ENCODE results near the gene FUT2.
A peak's percentile ranks its signal among the peaks of the same experiment; 100 is the strongest.
"Not testable (repeated sequence)": the region's sequence is repeated elsewhere in the genome, so short reads cannot be mapped to it uniquely, and the experiment has no call there.

Gene FUT2

GRCh38 chr19:48695743-48696352 is at the start of gene FUT2:
Gene FUT2, plus strand, starts transcription at chr19:48695971. Its CDS starts 6,986 bp downstream, at chr19:48702957.
- no peak for DNase-seq

- DNase-seq: peak; percentile 94
These were observed 49.6 kb upstream of the FUT2 start, which contains the start of gene CA11 for GRCh38 chr19:48646001-48646721. Gene CA11, minus strand, starts transcription at chr19:48646187. Its CDS starts 555 bp downstream, at chr19:48645632.

- no peak for DNase-seq
These were observed 49.0 kb upstream of the FUT2 start for GRCh38 chr19:48646722-48647216.

GRCh38 chr19:48648134-48648533 is 47.6 kb upstream of the FUT2 start:
- DNase-seq: no peak

DNA sequence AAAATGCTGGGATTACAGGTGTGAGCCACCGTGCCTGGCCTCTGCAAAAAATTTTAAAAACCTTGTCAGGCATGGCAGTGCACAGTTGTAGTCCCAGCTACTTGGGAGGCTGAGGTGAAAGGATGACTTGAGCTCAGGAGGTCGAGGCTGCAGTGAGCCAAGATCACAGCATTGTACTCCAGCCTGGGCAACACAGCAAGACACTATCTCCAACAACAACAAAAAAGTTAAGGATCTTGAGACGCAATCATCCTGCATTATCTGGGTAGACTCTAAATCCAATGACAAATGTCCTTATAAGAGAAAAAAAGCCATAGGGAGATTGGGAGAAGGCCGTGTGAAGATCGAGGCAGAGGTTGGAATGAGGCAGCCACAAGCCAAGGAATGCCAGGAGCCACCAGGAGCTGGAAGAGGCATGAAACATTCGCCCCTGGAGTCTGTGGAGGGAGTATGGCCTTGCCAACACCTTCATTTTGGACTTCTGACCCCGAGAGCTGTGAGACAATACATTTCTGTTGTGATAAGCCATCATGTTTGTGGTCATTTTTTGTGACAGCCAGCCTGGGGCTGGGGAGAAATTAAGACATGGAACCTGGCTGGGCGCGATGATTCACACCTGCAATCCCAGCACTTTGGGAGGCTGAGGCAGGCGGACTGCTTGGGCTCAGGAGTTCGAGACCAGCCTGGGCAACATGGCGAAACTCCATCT is 44.6 kb upstream of the FUT2 start:
- no peak for DNase-seq

DNA sequence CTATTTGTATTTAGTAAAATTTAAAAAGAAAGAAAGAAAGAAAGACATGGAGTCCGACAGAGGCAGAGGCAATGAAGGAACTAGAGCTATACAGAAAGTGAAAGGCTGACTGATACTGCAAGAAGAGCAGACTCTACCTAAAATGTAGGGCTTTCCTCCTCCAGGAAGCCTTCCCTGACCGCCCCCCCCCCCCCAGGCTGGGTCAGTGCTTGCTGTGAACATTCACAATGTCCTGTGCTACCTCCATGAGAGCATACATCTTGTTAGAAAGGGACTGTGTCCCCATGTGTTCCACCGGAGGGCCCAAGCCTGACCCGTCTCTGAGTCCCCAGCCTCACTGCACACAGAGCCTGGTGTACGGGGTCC is 44.1 kb upstream of the FUT2 start:
- DNase-seq: no peak

GRCh38 chr19:48654299-48655059 is 41.3 kb upstream of the FUT2 start:
- DNase-seq: no peak

GRCh38 chr19:48656840-48657474 is 38.8 kb upstream of the FUT2 start:
- no peak for DNase-seq

- not testable (repeated sequence) for DNase-seq
These were observed 37.9 kb upstream of the FUT2 start for GRCh38 chr19:48657828-48658227.

DNA sequence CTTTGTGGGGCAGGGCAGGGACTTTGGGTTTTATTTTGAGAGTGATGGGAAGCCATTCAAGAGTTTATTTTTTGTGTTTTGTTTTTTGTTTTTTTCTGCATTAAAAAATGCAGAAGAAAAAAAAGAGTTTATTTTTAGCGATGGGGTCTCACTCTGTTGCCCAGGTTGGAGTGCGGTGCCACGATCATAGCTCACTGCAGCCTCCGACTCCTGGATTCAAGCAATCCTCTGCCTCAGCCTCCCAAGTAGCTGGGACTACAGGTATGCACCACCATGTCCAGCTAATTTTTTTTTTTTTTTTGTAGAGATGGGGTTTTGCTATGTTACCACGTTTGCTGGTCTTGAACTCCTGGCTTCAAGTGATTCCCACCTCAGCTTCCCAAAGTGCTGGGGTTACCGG is 37.3 kb upstream of the FUT2 start:
- no peak for DNase-seq

GRCh38 chr19:48659768-48660167 is 36.0 kb upstream of the FUT2 start:
- no peak for DNase-seq

- DNase-seq: peak; percentile 86
These were observed 34.7 kb upstream of the FUT2 start for GRCh38 chr19:48660852-48661710.

- DNase-seq: no peak
These were observed 34.1 kb upstream of the FUT2 start for GRCh38 chr19:48661711-48662090.

DNA sequence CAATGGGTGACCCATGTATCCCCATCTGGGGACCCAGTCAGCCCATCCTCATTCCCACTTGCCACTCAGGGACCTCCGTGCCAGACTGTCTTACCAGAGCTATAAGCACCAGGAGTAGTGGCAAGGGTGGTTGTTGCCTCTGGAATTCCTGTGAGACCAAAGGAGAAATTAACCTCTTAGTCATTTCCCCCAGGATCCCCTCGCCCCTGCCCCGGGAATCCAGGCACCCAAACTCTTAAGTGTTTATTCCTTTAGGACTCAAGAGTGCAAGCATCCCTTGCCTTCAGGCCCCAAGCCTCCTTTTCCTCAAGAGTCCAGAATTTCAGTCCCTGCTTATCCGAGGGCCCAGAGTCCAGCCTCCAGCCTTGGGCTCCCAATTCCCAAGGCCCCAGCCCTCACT is 32.1 kb upstream of the FUT2 start:
- DNase-seq: no peak

GRCh38 chr19:48664476-48664875 is 31.3 kb upstream of the FUT2 start:
- DNase-seq: no peak

GRCh38 chr19:48665786-48666185 is 30.0 kb upstream of the FUT2 start:
- DNase-seq: no peak

- DNase-seq: no peak
These were observed 27.4 kb upstream of the FUT2 start for GRCh38 chr19:48668332-48668731.

- no peak for DNase-seq
These were observed 27.0 kb upstream of the FUT2 start for GRCh38 chr19:48668761-48669160.

- no peak for DNase-seq
These were observed 25.7 kb upstream of the FUT2 start for GRCh38 chr19:48669903-48670668.

DNA sequence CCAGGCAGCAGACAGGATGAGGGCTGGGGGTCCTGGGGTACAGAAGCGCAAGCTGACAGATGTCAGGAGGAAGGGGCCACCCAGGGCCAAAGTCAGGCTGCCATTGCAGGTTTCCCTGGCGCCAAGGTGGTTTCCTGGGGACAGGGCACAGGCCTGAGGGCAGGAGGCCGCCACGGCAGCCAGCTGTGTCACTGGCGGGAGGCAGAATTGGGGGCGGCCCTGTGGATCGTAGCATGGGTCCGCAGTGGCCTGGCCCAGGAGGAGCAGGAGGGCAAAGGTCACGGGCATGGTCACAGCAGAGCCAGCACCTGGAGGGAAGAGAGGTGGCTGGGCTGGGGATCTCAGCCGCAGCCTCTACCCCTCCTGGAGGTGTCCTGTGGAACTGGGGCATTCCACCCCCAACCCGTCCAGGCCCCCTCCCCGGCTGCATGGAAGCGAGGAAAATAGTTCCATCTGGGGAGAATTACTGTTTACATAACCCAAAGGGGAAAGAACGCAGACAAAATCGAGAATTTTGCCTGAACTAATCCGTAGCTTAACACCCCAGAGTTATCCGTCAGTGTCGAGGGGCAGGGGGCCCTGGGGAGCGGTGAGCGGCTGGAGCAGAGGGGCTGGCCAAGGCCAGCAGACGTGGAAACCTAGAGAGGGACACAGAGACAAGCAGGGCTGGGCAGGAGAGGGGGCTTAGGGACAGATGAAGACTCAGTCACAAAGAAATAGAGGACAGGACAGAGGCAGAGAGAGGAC is 24.9 kb upstream of the FUT2 start:
- no peak for DNase-seq

All from CD4-positive, alpha-beta T cell treated with Interleukin-17A for 4 hours (primary cell).